RWPE2 (cell line): ENCODE measurements around the gene PKN1.

ENCODE experiments used
- ATAC-seq: fragments of 200-7000 bp; cut with Tn5 transposase; 3 replicates; pipeline ENCODE4 v1.9.1; 2021; ENCODE audit warnings: low read depth
- DNase-seq: peaks from one replicate; pipeline ENCODE4 v3.0.0-alpha.2; 2020; ENCODE audit warnings: low spot score
- H3K27ac ChIP-seq: fragments of 450-650 bp; 2 replicates; pipeline ENCODE4 v1.5.1; 2017; ENCODE audit warnings: mild to moderate bottlenecking; ENCODE audit not compliant: poor library complexity, severe bottlenecking
- H3K27me3 ChIP-seq: fragments of 250-450 bp; sonication (Bioruptor Pico); 2 replicates; pipeline ENCODE4 v1.5.1; 2021; ENCODE audit warnings: mild to moderate bottlenecking, moderate library complexity; ENCODE audit not compliant: insufficient read depth, poor library complexity, severe bottlenecking
- H3K36me3 ChIP-seq: fragments of 250-450 bp; sonication (Bioruptor Pico); 2 replicates; pipeline ENCODE4 v1.5.1; 2020; ENCODE audit warnings: low read depth, mild to moderate bottlenecking, moderate library complexity
- H3K4me1 ChIP-seq: fragments of 250-450 bp; sonication (Bioruptor Pico); 2 replicates; pipeline ENCODE4 v1.5.1; 2021; ENCODE audit warnings: mild to moderate bottlenecking, moderate library complexity; ENCODE audit not compliant: insufficient read depth, poor library complexity, severe bottlenecking
- H3K4me3 ChIP-seq: fragments of 250-450 bp; sonication (Bioruptor Pico); 2 replicates; pipeline ENCODE4 v1.5.1; 2021; ENCODE audit warnings: mild to moderate bottlenecking, moderate library complexity; ENCODE audit not compliant: severe bottlenecking
- H3K9me3 ChIP-seq: fragments of 250-450 bp; sonication (Bioruptor Pico); 2 replicates; pipeline ENCODE4 v1.5.1; 2021; ENCODE audit warnings: mild to moderate bottlenecking, moderate library complexity; ENCODE audit not compliant: severe bottlenecking
- TF ChIP-seq, protein P1 (sequence below): fragments of 450-650 bp; IDR thresholded peaks from one replicate; pipeline ENCODE4 v1.5.1; 2017; ENCODE audit warnings: mild to moderate bottlenecking, moderate library complexity; ENCODE audit not compliant: poor library complexity, severe bottlenecking

Gene PKN1

DNA sequence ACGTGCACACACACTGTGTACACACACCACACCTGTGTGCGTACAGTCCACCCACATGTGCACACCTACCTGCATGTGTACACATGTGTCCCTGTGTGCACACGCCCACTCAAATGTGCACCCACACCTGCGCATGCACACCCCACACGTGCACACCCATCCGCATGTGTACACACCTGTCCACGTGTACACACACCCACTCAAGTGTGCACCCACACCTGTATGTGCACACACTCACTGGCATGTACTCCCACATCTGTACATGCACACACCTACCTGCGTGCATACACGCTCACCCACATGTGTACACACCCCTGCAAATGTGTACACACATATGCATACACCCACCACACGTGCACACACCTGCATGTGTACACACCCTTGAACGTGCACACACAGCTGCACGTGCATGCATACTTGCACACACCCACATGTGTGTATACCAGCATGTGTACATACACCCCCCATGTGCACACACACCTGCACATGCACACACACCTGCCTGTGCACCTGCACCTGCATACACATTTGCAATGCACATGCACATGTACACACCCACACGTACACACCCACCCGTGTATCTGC, 10.6 kb downstream of the PKN1 start:
- TF ChIP-seq, protein P1, sequence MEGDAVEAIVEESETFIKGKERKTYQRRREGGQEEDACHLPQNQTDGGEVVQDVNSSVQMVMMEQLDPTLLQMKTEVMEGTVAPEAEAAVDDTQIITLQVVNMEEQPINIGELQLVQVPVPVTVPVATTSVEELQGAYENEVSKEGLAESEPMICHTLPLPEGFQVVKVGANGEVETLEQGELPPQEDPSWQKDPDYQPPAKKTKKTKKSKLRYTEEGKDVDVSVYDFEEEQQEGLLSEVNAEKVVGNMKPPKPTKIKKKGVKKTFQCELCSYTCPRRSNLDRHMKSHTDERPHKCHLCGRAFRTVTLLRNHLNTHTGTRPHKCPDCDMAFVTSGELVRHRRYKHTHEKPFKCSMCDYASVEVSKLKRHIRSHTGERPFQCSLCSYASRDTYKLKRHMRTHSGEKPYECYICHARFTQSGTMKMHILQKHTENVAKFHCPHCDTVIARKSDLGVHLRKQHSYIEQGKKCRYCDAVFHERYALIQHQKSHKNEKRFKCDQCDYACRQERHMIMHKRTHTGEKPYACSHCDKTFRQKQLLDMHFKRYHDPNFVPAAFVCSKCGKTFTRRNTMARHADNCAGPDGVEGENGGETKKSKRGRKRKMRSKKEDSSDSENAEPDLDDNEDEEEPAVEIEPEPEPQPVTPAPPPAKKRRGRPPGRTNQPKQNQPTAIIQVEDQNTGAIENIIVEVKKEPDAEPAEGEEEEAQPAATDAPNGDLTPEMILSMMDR, result no peak

DNA sequence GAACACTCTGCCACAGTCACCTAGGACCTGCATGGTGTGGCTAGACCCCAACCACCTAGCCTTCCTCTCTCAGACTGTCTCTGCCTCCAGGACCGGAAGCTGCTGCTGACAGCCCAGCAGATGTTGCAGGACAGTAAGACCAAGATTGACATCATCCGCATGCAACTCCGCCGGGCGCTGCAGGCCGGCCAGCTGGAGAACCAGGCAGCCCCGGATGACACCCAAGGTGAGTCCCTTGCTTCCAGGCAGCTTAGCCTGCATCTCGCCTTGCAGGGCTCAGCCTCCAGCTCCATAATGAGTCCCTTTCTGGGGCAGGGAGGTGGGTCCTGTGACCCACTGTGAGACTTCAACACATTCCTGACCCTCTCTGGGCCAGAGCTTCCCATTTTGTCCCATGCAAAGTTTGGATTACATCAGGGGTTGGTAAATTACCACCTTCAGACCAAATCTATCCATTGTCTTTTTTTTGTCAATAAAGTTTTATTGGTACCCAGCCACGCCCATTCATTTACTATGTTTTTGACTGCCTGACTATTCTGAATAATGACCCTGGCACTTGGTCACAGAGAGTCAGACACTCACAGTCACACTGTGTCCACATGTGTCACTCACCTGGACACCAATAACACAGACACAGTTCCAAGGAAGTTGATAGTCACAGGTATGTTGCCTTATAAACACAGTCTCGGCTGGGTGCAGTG, 13.4 kb downstream of the PKN1 start:
- Histone ChIP-seq H3K27ac (no peak overlapping the region), H3K9me3 (no peaks in the 10 kb centered on the region), H3K4me1 (no peaks in the 10 kb centered on the region), H3K27me3 (no peaks in the 10 kb centered on the region), H3K36me3 (peaks cover 72% of the 10 kb centered on the region), H3K4me3 (no peak overlapping the region)
- TF ChIP-seq, protein P1, result no peak
- DNase-seq, result no peak
- no peak for ATAC-seq

More for the DNA sequence above, 10.6 kb downstream of the PKN1 start:
- no peak for DNase-seq
- Histone ChIP-seq H3K4me1 (no peaks in the 10 kb centered on the region), H3K9me3 (no peaks in the 10 kb centered on the region), H3K4me3 (no peak overlapping the region), H3K27me3 (no peaks in the 10 kb centered on the region), H3K36me3 (peaks cover 56% of the 10 kb centered on the region), H3K27ac (no peak overlapping the region)
- no peak for ATAC-seq

DNA sequence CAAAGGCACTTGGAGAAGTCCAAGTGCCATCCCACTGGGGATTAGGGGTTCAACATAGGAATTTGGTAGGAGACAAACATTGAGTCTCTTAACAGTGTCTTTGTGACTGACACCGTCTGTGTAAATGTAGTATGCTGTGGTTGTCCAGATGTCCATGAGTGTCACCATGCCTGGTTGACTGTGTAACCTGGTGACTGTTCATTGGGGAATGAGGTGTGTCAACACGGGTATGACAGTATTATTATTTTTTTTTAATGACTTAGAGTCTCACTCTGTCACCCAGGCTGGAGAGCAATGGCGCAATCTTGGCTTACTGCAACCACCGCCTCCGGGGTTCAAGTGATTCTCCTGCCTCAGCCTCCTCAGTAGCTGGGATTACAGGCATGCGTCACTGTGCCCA, 16.2 kb downstream of the PKN1 start:
- DNase-seq (no peak), ATAC-seq (no peak)
- peaks cover 58% of the 10 kb centered on the region for H3K36me3 ChIP-seq
- no peaks in the 10 kb centered on the region for H3K27me3 ChIP-seq
- no peaks in the 10 kb centered on the region for H3K9me3 ChIP-seq
- TF ChIP-seq, protein P1, result no peak
- no peaks in the 10 kb centered on the region for H3K4me1 ChIP-seq
- no peak overlapping the region for H3K27ac ChIP-seq
- no peak overlapping the region for H3K4me3 ChIP-seq

DNA sequence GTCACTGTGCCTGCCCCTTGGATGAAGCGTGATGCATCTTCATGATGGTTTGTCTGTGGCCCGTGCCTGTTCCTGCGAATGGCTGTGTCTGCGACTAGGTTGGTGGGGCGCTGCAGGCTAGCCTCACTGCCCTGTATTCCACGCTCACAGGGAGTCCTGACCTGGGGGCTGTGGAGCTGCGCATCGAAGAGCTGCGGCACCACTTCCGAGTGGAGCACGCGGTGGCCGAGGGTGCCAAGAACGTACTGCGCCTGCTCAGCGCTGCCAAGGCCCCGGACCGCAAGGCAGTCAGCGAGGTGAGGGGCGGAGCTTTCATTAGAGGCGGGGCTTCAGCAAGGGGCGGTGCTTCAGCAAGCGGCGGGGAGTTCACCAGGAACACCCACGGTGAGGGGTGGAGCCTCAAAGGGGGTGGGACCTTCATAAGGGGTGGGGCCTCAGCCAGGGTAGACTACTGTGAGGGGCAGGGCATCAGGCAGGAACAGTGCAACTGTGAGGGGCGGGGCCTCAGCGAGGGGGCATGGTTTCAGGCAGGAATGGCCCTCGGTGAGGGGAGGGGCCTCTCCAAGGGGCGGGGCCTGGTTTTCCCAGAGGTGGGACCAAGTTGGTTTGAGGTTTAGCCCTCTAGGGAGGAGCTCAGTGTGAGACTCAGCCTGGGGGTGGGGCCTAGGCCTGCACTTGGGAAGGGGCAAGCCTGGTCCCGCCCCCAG, 17.2 kb downstream of the PKN1 start:
- H3K27me3 ChIP-seq, result no peaks in the 10 kb centered on the region
- no peaks in the 10 kb centered on the region for H3K9me3 ChIP-seq
- DNase-seq, result peak; percentile 75
- no peak overlapping the region for H3K27ac ChIP-seq
- TF ChIP-seq, protein P1, result no peak
- peaks cover 49% of the 10 kb centered on the region for H3K36me3 ChIP-seq
- H3K4me1 ChIP-seq, result no peaks in the 10 kb centered on the region
- peak; percentile 75 for ATAC-seq
- H3K4me3 ChIP-seq, result no peak overlapping the region
